ENCODE results near the gene NELFE. TPM values are rescaled to one million over a fixed set of nuclear protein-coding genes. Genes with fewer than 3 reads are reported as not detected.

The NELFE gene
- total and polyA plus RNA-seq, 2 of the 13 experiments (the other 11 are each of a cell fraction or from before 2014, with no cell fraction given) = 51.3 to 69.8 TPM

DNA sequence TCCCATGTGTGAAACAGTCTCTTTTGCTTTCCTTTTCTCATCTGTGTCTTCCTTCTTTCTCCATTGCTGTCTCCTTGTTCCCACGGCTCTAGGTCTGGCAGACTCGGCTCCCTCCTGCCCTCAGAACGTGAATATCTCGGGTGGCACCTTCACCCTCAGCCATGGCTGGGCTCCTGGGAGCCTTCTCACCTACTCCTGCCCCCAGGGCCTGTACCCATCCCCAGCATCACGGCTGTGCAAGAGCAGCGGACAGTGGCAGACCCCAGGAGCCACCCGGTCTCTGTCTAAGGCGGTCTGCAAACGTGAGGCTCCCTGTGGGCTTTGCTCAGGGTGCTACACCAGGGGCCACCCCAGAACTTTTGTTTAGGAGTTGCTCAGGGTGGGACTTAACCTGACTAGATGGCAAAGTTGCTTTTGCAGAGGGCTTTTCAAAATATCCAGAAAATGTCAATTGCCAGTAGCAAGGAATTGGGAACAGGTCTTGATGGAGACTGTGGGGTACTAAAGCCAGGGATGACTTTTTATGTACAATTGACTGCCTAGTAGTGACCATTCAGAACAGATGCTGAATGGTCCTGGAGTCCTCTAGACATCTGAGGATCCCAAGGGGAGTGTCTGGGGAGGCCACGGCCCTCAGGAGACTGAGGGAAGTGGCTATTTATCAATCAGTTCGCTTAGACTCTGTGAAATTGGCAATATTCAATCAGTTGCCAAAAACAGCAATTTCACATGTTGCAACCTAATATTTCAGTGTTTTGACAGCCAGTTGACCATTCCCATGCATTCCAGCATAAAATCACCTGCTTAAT lies 30.7 kb downstream of the NELFE start (continued):
- TF ChIP-seq TFE3 (CRISPR knock-in tag; IDR thresholded peaks at IDR 0.05) (no peak), KDM4B (CRISPR knock-in tag; IDR thresholded peaks at IDR 0.05) (no peak), ZNF510 (CRISPR knock-in tag; IDR thresholded peaks at IDR 0.05; ENCODE audit: low read depth) (0 out of 2 replicates have a peak, but pooled peaks have one; percentile 62), MEIS2 (CRISPR knock-in tag; IDR thresholded peaks at IDR 0.05) (no peak), KLF9 (CRISPR knock-in tag; IDR thresholded peaks at IDR 0.05; ENCODE audit: low read depth) (no peak), ZFP82 (CRISPR knock-in tag; IDR thresholded peaks at IDR 0.05; ENCODE audit: borderline replicate concordance) (peak; percentile 64; the same call in 1 of the 2 replicates), ZNF704 (CRISPR knock-in tag; IDR thresholded peaks at IDR 0.05; ENCODE audit: borderline replicate concordance) (no peak), ZNF570 (CRISPR knock-in tag; IDR thresholded peaks at IDR 0.05; ENCODE audit: borderline replicate concordance) (no peak), TEAD2 (CRISPR knock-in tag; IDR thresholded peaks at IDR 0.05) (no peak), EEA1 (CRISPR knock-in tag; IDR thresholded peaks at IDR 0.05; ENCODE audit: borderline replicate concordance) (no peak), RBM39 (IDR thresholded peaks at IDR 0.05; ENCODE audit: low read depth, low read length, poor library complexity, severe bottlenecking) (no peak), NFATC3 (CRISPR knock-in tag; IDR thresholded peaks at IDR 0.05) (no peak), XBP1 (CRISPR knock-in tag; IDR thresholded peaks at IDR 0.05) (no peak), ZNF224 (CRISPR knock-in tag; IDR thresholded peaks at IDR 0.05) (0 out of 2 replicates have a peak, but pooled peaks have one; percentile 70), ZNF770 (CRISPR knock-in tag; IDR thresholded peaks at IDR 0.05) (no peak), MYC (CRISPR knock-in tag; IDR thresholded peaks at IDR 0.05; ENCODE audit: borderline replicate concordance) (peak; percentile 9; the same call in 1 of the 2 replicates), ZEB1 (IDR thresholded peaks at IDR 0.05; ENCODE audit: insufficient replicate concordance, low read depth) (no peak), ZNF441 (CRISPR knock-in tag; IDR thresholded peaks at IDR 0.05; ENCODE audit: borderline replicate concordance) (no peak)
- TF ChIP-seq, protein P1, sequence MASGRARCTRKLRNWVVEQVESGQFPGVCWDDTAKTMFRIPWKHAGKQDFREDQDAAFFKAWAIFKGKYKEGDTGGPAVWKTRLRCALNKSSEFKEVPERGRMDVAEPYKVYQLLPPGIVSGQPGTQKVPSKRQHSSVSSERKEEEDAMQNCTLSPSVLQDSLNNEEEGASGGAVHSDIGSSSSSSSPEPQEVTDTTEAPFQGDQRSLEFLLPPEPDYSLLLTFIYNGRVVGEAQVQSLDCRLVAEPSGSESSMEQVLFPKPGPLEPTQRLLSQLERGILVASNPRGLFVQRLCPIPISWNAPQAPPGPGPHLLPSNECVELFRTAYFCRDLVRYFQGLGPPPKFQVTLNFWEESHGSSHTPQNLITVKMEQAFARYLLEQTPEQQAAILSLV (CRISPR knock-in tag; IDR thresholded peaks at IDR 0.05; ENCODE audit: borderline replicate concordance) = no peak
- TF ChIP-seq, protein P2, sequence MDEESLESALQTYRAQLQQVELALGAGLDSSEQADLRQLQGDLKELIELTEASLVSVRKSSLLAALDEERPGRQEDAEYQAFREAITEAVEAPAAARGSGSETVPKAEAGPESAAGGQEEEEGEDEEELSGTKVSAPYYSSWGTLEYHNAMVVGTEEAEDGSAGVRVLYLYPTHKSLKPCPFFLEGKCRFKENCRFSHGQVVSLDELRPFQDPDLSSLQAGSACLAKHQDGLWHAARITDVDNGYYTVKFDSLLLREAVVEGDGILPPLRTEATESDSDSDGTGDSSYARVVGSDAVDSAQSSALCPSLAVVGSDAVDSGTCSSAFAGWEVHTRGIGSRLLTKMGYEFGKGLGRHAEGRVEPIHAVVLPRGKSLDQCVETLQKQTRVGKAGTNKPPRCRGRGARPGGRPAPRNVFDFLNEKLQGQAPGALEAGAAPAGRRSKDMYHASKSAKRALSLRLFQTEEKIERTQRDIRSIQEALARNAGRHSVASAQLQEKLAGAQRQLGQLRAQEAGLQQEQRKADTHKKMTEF (CRISPR knock-in tag; IDR thresholded peaks at IDR 0.05) = no peak
- TF ChIP-seq, protein P3, sequence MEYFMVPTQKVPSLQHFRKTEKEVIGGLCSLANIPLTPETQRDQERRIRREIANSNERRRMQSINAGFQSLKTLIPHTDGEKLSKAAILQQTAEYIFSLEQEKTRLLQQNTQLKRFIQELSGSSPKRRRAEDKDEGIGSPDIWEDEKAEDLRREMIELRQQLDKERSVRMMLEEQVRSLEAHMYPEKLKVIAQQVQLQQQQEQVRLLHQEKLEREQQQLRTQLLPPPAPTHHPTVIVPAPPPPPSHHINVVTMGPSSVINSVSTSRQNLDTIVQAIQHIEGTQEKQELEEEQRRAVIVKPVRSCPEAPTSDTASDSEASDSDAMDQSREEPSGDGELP (IDR thresholded peaks at IDR 0.05; ENCODE audit: borderline replicate concordance, low read depth) = no peak
